ENCODE measurements around the gene ATP2B1.

ATP2B1 gene

DNA sequence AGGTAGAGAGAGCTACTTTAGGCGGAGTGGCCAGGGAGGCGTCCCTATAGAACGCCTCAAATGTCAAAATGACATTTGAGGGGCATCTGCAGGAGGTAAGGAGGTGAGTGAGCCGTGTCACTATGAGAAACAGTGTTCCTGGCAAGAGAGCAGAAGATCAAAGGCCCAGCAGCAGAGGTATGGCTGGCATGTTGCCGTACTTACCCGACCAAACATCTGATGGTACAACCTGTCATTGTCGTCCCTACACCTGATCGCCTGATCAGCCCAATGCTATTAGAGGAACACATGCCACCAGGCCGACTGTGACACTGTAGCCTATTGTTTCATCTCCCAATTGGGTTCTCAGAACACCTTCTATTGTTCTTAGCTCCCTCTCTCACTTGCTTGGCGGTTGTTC, 148.9 kb downstream of the ATP2B1 start:
- H3K4me1 ChIP-seq (ENCODE audit: insufficient read depth, low read length), result no peaks in the 10 kb centered on the region
- no peaks in the 10 kb centered on the region for H3K9me3 ChIP-seq (ENCODE audit: control insufficient read depth, insufficient read depth, low read length)
- no peaks in the 10 kb centered on the region for H3K36me3 ChIP-seq (ENCODE audit: insufficient read depth, low read length)
- H3K9ac ChIP-seq (ENCODE audit: low read depth, low read length), result no peak overlapping the region

DNA sequence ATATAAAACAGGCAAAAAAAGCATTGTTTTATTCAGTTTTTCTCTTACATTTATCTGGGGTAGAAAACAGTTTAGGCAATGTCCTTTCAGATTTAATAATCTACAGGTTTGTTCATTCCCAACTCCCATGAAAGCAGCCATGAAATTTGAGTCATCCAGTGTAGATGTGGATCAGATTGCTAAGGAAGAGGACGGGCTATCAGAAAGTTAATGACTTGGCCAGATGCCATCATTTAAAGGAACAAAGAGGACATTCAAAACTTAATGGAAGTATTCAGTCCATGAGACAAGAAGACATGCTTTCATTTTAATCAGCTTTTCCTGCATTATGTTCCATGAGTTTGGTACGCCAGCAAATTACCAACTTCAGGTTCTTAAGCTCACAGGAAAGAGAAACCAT, 151.7 kb downstream of the ATP2B1 start:
- H3K36me3 ChIP-seq (ENCODE audit: insufficient read depth, low read length), result no peaks in the 10 kb centered on the region

DNA sequence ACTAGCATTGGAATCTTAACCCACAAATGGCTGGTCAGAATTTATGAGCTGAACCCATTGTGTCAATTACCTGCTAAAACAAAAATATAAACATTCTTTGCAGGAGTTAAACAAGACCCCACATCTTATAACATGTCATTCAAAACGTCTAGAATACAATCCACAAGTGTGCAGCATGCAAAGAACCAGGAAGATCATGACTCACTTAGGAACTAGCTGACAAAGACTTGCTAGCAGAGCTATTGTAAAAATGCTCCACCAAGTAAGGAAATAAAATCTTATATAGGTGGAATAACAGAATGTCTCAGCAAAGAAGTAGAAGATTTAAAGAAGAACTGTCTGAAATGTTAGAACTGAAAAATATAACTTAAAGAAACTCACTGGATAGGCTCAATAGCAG, 156.3 kb downstream of the ATP2B1 start:
- Histone ChIP-seq H3K9me3 (ENCODE audit: control insufficient read depth, insufficient read depth, low read length) (peaks cover 2% of the 10 kb centered on the region; the same call in 1 of the 2 replicates), H3K4me1 (ENCODE audit: insufficient read depth, low read length) (no peaks in the 10 kb centered on the region), H3K9ac (ENCODE audit: low read depth, low read length) (no peak overlapping the region), H3K36me3 (ENCODE audit: insufficient read depth, low read length) (no peaks in the 10 kb centered on the region)

More for the DNA sequence above, 151.7 kb downstream of the ATP2B1 start:
- H3K4me1 ChIP-seq (ENCODE audit: insufficient read depth, low read length), result no peaks in the 10 kb centered on the region
- no peak overlapping the region for H3K9ac ChIP-seq (ENCODE audit: low read depth, low read length)
- peaks cover 2% of the 10 kb centered on the region; the same call in 1 of the 2 replicates for H3K9me3 ChIP-seq (ENCODE audit: control insufficient read depth, insufficient read depth, low read length)

DNA sequence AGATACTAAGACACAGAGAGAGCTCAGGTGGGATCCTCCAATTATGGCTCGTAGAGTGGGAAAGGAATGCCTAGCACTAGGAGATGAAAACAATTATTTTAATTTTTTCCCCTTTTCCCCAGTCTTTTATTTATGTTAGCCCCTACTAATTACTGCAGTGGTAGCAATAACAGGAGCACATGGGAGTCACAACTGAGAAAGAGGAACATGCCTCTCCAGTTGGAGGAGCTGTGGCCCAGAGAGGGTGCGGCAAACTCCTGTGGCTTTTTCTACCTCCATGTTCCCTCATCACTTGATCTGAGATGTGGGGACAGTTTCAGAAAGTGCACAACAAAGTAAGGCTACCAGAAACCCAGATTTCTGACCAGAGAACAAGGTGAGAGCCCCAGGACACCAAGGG, 156.9 kb downstream of the ATP2B1 start:
- H3K4me1 ChIP-seq (ENCODE audit: insufficient read depth, low read length), result no peaks in the 10 kb centered on the region; the same call in 1 of the 2 replicates
- H3K9ac ChIP-seq (ENCODE audit: low read depth, low read length), result no peak overlapping the region
- no peaks in the 10 kb centered on the region for H3K36me3 ChIP-seq (ENCODE audit: insufficient read depth, low read length)
- H3K9me3 ChIP-seq (ENCODE audit: control insufficient read depth, insufficient read depth, low read length), result peaks cover 2% of the 10 kb centered on the region; the same call in 1 of the 2 replicates

DNA sequence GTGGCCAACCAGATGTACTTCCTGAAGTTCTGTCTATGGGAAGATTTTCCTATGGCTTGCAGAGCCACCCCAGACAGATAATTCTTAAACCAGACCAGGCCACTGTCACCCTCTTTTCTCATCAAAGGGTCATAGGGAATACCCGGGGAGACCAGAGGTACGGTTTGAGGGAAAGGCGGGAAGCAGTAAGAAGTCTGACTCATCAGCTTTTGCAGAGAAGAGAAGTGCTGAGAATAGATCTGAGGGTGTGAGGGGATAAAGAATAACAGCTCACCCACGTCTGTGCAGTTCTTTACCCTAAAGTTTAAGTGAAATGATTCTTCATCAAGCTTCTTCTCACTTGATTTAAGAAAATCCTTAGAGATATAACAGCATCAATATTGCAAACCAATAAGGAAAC, 161.5 kb downstream of the ATP2B1 start:
- Histone ChIP-seq H3K4me1 (ENCODE audit: insufficient read depth, low read length) (no peaks in the 10 kb centered on the region; the same call in 1 of the 2 replicates), H3K36me3 (ENCODE audit: insufficient read depth, low read length) (no peaks in the 10 kb centered on the region), H3K9me3 (ENCODE audit: control insufficient read depth, insufficient read depth, low read length) (no peaks in the 10 kb centered on the region), H3K9ac (ENCODE audit: low read depth, low read length) (no peak overlapping the region)

DNA sequence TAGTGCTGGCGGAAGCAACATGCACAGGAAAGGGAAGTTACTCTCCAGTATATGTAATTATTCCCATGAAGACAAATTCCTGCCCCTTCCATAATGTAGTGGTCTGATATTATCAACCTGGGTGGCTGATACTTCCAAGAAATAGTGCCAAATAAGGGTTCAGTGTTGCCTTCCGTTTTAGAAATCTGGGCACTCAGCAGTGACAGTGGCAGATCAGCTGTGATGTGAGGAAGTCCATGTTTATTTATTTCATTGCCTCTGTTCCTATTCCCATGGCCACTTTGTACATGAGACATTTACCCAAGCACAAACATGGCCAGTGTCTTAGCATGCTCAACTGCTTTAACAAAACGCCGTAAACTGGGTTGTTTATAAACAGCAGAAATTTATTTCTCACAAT, 162.5 kb downstream of the ATP2B1 start:
- Histone ChIP-seq H3K9ac (ENCODE audit: low read depth, low read length) (no peak overlapping the region), H3K4me1 (ENCODE audit: insufficient read depth, low read length) (no peaks in the 10 kb centered on the region; the same call in 1 of the 2 replicates), H3K36me3 (ENCODE audit: insufficient read depth, low read length) (no peaks in the 10 kb centered on the region), H3K9me3 (ENCODE audit: control insufficient read depth, insufficient read depth, low read length) (no peaks in the 10 kb centered on the region)

DNA sequence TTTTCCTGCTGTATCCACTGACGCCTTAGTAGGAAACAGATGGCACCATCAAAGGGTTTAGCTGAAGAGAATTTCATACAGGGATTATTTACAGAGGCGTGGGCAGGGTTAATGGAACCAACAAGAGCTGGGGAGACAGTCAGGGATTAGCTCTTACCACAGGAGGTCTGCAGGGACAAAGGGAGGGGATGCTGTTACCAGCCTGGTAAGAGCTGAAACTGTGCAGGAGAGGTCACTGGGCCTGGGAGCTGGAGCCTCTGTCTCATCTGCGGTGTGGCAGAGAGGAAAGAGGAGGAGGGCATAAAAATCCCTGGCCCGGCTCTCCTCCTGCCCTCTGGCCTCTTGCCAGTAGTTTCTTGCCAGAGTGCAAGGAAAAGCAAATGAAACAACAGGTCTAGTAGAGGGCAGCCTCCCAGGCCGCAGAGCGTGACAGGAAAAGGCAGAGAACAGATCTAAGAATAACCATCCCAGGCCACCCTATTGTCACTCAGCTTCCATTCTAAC, 163.9 kb downstream of the ATP2B1 start:
- Histone ChIP-seq H3K36me3 (ENCODE audit: insufficient read depth, low read length) (no peaks in the 10 kb centered on the region), H3K4me1 (ENCODE audit: insufficient read depth, low read length) (no peaks in the 10 kb centered on the region; the same call in 1 of the 2 replicates), H3K9me3 (ENCODE audit: control insufficient read depth, insufficient read depth, low read length) (no peaks in the 10 kb centered on the region), H3K9ac (ENCODE audit: low read depth, low read length) (no peak overlapping the region)

DNA sequence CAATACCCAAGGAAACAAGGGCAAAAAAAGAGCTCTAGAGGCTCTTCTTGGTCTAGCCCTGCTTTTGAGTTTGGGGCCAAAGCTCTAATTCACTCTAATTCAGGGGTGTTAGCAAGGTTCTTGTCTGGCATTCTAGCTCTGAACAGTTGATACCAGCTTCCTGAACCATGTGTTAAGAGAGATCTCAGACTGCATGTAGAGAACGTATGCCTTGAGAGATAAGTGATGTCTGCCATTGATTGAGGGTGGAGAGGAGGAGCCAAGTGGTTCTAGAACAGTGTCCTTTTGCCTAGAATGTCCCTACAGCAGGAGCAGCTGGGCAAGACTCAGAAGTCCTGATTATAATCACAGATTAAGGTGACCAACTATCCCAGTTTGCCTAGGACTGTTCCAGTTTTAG, 164.6 kb downstream of the ATP2B1 start:
- Histone ChIP-seq H3K36me3 (ENCODE audit: insufficient read depth, low read length) (no peaks in the 10 kb centered on the region), H3K9me3 (ENCODE audit: control insufficient read depth, insufficient read depth, low read length) (no peaks in the 10 kb centered on the region), H3K9ac (ENCODE audit: low read depth, low read length) (no peak overlapping the region), H3K4me1 (ENCODE audit: insufficient read depth, low read length) (no peaks in the 10 kb centered on the region; the same call in 1 of the 2 replicates)

DNA sequence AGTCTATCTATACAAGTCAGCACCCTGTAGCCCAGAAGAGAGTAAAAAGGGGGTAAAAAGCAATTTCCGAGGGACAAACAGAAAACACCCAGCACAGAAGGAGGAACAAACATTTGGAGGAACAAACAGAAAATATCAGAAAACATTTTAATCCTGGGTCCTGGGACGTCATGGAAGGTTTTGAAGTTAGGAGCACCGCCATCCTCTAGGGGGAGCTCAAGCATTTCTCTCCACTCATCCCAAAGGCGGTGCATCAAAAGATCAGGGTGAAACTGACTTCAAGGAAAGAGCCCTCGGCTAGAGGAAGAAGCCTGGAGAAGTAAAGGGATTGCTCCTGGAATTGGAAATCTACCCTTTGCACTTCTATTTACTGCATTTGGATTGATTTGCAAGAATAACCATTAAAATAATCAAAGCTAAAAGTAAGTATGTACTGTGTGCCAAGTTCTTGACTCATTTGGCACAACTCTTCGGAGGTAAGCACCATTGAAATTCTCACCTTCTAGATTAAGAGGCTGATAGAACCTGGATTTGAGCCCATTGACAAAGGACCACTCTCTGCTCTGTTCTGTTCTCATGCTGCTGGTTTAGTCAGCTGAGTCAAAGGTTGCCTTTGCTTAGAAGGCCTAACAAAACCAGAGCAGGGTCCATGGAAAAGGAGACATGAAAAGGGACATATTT, 165.6 kb downstream of the ATP2B1 start:
- no peaks in the 10 kb centered on the region for H3K36me3 ChIP-seq (ENCODE audit: insufficient read depth, low read length)
- H3K4me1 ChIP-seq (ENCODE audit: insufficient read depth, low read length), result no peaks in the 10 kb centered on the region; the same call in 1 of the 2 replicates
- no peaks in the 10 kb centered on the region for H3K9me3 ChIP-seq (ENCODE audit: control insufficient read depth, insufficient read depth, low read length)
- H3K9ac ChIP-seq (ENCODE audit: low read depth, low read length), result no peak overlapping the region

DNA sequence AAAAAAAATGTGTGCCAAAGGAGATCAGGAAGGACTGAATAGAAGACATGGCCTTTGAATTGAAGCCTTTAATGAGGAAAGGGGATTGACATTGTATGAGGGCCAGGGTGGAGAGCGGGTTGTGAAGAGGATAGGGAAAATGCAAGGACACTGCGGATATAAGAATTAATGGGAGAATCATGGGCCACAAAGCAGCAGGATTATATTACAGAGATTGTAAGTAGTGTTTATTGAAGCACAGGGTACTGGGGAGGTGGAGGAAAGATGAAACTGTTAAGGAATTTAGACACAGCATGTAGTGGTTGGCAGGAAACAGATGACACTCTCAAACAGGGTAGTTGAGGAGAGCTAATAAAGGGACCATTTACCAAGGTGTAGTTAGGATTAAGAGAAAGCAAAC, 166.4 kb downstream of the ATP2B1 start:
- Histone ChIP-seq H3K9me3 (ENCODE audit: control insufficient read depth, insufficient read depth, low read length) (no peaks in the 10 kb centered on the region), H3K9ac (ENCODE audit: low read depth, low read length) (no peak overlapping the region), H3K36me3 (ENCODE audit: insufficient read depth, low read length) (no peaks in the 10 kb centered on the region), H3K4me1 (ENCODE audit: insufficient read depth, low read length) (no peaks in the 10 kb centered on the region; the same call in 1 of the 2 replicates)

DNA sequence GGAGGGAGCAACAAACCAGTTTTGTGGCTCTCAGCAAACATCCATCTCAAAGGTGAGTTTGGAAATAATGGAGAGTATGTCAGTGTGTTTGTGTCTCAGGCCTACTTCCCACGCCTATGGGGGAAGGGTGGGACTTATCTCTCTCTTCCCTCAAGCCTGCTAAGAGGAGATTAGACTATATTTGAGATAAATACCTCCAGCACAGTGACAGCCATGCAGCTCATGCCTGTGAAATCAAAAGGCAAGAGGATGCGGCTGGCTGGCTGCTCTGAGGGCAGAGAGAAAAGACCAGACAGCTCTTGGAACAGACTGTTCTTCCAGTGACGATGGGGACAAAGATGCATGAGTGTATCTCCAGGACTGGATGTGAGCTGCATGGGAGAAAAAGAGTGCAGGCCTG, 168.1 kb downstream of the ATP2B1 start:
- Histone ChIP-seq H3K36me3 (ENCODE audit: insufficient read depth, low read length) (no peaks in the 10 kb centered on the region), H3K4me1 (ENCODE audit: insufficient read depth, low read length) (no peaks in the 10 kb centered on the region), H3K9me3 (ENCODE audit: control insufficient read depth, insufficient read depth, low read length) (no peaks in the 10 kb centered on the region)

DNA sequence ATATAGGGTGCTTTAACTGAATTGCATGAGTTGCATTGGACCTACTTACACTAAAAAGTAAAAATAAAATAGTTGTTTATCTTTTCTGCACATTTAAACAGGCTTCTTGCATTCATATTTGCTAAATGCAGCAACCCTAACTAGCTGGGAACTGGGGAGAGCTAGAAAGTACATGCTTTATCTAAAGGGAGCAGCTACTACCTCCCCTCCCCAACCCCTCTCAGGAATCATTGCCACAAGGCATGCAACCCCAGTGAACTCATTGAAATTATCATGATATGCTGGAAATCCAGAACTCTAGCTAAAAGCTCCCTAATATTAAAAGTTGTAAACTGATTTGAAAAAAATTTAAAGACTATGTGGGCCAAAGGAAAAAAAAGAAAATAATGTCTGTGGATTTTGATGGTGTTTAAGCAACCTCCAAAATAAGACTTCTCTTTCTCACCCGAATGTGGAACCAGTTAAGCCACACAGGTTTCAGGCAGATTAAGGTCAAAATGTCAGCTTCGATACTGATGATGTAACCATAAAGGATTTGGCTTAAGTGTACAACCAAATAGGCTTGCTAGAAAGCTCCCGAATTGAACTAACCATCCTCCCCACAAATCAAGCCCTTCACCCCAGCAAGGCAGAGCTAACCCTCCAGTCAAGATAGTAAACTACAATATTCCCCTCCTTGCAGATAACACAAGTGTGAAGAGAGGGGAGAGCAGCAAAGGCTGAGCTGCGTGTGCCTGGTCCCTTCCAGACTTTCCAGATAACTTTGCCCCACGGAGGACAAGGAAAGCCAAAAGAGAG, 169.0 kb downstream of the ATP2B1 start:
- Histone ChIP-seq H3K9ac (ENCODE audit: low read depth, low read length) (no peak overlapping the region), H3K9me3 (ENCODE audit: control insufficient read depth, insufficient read depth, low read length) (no peaks in the 10 kb centered on the region), H3K36me3 (ENCODE audit: insufficient read depth, low read length) (no peaks in the 10 kb centered on the region), H3K4me1 (ENCODE audit: insufficient read depth, low read length) (no peaks in the 10 kb centered on the region)

More for the DNA sequence above, 168.1 kb downstream of the ATP2B1 start:
- no peak overlapping the region for H3K9ac ChIP-seq (ENCODE audit: low read depth, low read length)

DNA sequence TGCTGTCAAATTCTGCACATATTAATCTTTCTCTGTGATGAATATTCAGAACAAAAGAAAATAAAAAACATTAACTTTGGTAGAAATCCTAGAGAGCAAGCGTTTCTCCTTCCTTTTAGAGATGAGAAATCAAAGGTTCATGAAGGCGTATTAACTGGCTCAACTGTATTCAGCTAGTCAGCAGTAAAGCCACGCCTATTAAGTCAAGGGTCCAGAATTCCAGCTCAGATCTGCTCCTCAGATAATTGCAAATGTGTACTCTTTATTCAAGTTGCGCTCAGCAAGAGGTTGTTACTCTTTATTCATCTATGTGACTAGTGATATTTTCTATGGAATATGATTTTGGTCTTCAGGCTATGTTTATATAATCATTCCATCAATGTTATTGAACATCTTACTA, 169.7 kb downstream of the ATP2B1 start:
- Histone ChIP-seq H3K4me1 (ENCODE audit: insufficient read depth, low read length) (no peaks in the 10 kb centered on the region), H3K36me3 (ENCODE audit: insufficient read depth, low read length) (no peaks in the 10 kb centered on the region), H3K9ac (ENCODE audit: low read depth, low read length) (no peak overlapping the region), H3K9me3 (ENCODE audit: control insufficient read depth, insufficient read depth, low read length) (no peaks in the 10 kb centered on the region)

All from ES-I3 (cell line).